Vagina (tissue), 2 donors: ENCODE data around the gene CEP97.
"Not testable (repeated sequence)": the region's sequence is repeated elsewhere in the genome, so short reads cannot be mapped to it uniquely, and the experiment has no call there.

Experiments
- POLR2A ChIP-seq, 2 donors: fragments of 450-650 bp; IDR thresholded peaks; one replicate each; pipeline ENCODE4 v1.6.1; 2017; ENCODE audit warnings: antibody characterized with exemption in 2 of 2, mild to moderate bottlenecking in 2 of 2, moderate library complexity in 2 of 2
- TF ChIP-seq, protein P1 (sequence below), 3 experiments: fragments of 450-650 bp in 2 of 3; fragments of 200-600 bp in 1 of 3; sonication (generic) in 1 of 3; IDR thresholded peaks; one replicate each; pipeline ENCODE4 v1.5.1; 2017 to 2019; ENCODE audit warnings: antibody characterized with exemption in 3 of 3, mild to moderate bottlenecking in 2 of 3, moderate library complexity in 2 of 3

GRCh38 chr3:101745934-101746333 lies 21.5 kb downstream of the CEP97 start:
- not testable (repeated sequence) for TF ChIP-seq POLR2A (IDR thresholded peaks at IDR 0.05)
- TF ChIP-seq, protein P1, sequence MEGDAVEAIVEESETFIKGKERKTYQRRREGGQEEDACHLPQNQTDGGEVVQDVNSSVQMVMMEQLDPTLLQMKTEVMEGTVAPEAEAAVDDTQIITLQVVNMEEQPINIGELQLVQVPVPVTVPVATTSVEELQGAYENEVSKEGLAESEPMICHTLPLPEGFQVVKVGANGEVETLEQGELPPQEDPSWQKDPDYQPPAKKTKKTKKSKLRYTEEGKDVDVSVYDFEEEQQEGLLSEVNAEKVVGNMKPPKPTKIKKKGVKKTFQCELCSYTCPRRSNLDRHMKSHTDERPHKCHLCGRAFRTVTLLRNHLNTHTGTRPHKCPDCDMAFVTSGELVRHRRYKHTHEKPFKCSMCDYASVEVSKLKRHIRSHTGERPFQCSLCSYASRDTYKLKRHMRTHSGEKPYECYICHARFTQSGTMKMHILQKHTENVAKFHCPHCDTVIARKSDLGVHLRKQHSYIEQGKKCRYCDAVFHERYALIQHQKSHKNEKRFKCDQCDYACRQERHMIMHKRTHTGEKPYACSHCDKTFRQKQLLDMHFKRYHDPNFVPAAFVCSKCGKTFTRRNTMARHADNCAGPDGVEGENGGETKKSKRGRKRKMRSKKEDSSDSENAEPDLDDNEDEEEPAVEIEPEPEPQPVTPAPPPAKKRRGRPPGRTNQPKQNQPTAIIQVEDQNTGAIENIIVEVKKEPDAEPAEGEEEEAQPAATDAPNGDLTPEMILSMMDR (IDR thresholded peaks at IDR 0.05), result not testable (repeated sequence)
